IPS-NIHi7 (cell line): ENCODE results near the gene TMEM248.
"Not testable (repeated sequence)": the region's sequence is repeated elsewhere in the genome, so short reads cannot be mapped to it uniquely, and the experiment has no call there.

Experiments used
- DNase-seq: peaks from one replicate; pipeline ENCODE4 v3.0.0; 2012; ENCODE audit warnings: mixed read lengths; ENCODE audit errors: extremely low spot score

The TMEM248 gene

DNA sequence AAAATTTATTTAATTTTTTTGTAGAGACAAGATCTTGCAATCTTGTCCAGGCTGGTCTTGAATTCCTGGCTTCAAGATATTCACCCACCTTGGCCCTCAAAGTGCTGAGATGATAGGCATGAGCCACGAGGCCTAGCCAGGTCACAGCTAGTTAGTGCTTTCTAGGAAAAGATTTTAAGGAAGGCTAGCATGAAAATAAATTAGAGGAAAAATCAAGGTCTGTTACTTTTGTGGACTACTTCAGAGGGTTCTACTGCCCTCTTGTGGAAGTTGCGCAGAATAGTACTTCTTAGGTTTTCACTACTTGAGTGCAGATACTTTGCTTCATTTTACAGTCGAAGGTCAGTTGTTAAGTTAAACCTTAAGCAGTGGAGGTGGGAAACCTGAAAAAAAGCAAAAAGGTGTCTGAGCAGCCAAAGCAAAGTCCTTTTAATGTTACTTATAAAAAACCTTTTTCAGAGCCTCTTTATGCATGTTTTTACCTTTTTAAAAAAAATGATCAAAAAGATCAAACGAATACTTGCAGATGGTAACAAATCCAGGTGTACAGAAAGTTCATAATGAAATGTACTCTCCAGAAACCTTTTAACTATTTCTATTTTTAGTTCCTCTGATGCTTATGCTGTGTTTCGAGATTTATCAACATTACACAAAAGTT is 79.7 kb downstream of the TMEM248 start:
- DNase-seq: not testable (repeated sequence)

DNA sequence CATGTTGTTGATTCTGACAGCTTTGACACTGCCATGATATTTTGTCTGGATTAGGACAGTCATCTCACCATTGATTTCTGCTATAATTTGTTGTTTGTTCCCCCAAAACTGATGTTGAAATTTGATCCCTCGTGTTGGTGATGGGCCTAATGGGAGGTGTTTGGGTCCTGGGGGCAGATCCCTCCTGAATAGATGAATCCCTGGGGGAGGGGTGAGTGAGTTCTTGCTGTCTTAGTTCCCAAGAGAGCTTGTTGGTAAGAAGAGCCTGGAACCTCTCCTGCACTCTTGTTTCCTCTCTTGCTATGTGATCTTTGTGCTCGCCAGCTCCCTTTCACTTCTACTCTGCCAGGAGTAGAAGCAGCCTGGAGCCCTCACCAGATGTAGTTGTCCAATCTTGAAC is 83.1 kb downstream of the TMEM248 start:
- DNase-seq: not testable (repeated sequence)

DNA sequence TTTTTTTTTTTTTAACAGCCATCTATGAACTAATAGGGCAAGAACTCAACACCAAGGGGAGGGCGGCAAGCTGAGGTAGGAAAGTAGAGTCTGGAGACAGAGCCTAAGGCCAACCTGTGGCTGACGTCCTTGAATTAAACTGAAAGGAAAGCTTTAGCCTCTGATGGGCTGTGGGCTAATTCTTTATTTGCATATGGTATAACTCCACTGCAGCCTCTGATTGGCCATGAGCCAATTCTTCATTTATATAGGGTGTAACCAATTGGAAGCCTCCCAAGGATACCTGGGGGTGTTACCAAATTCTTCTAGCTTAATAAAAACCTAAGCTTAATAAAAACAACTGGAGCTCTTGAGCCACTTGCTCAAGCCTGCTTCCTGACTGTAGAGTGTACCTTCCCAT is 85.9 kb downstream of the TMEM248 start:
- no peak for DNase-seq
